Fibroblast of mammary gland (primary cell): ENCODE measurements around the gene AMIGO3.

ENCODE experiments used
- DNase-seq: peaks from one replicate; pipeline ENCODE4 v3.0.0-alpha.2; 2010; ENCODE audit warnings: low read depth
- H3K4me3 ChIP-seq: 2 replicates; pipeline ENCODE4 v1.5.1; 2011; ENCODE audit warnings: low read depth, mild to moderate bottlenecking, low read length, moderate library complexity; ENCODE audit not compliant: control insufficient read depth
- TF ChIP-seq, protein P1 (sequence below): conservative IDR thresholded peaks from 2 replicates; pipeline ENCODE4 v1.5.1; 2011; ENCODE audit warnings: low read depth, low read length, inconsistent platforms; ENCODE audit not compliant: control insufficient read depth, insufficient read depth

AMIGO3 gene

GRCh38 chr3:49703956-49704355 is 15.5 kb downstream of the AMIGO3 start:
- no peak overlapping the region for H3K4me3 ChIP-seq
- TF ChIP-seq, protein P1, sequence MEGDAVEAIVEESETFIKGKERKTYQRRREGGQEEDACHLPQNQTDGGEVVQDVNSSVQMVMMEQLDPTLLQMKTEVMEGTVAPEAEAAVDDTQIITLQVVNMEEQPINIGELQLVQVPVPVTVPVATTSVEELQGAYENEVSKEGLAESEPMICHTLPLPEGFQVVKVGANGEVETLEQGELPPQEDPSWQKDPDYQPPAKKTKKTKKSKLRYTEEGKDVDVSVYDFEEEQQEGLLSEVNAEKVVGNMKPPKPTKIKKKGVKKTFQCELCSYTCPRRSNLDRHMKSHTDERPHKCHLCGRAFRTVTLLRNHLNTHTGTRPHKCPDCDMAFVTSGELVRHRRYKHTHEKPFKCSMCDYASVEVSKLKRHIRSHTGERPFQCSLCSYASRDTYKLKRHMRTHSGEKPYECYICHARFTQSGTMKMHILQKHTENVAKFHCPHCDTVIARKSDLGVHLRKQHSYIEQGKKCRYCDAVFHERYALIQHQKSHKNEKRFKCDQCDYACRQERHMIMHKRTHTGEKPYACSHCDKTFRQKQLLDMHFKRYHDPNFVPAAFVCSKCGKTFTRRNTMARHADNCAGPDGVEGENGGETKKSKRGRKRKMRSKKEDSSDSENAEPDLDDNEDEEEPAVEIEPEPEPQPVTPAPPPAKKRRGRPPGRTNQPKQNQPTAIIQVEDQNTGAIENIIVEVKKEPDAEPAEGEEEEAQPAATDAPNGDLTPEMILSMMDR = no peak
- no peak for DNase-seq

GRCh38 chr3:49703443-49703927 is 16.0 kb downstream of the AMIGO3 start:
- TF ChIP-seq, protein P1 = peak; percentile 82
- peak; percentile 64 for DNase-seq
- H3K4me3 ChIP-seq = no peak overlapping the region

- no peak for DNase-seq
- TF ChIP-seq, protein P1 = no peak
- H3K4me3 ChIP-seq = no peak overlapping the region
Observed at GRCh38 chr3:49702672-49703071, 16.8 kb downstream of the AMIGO3 start.

DNA sequence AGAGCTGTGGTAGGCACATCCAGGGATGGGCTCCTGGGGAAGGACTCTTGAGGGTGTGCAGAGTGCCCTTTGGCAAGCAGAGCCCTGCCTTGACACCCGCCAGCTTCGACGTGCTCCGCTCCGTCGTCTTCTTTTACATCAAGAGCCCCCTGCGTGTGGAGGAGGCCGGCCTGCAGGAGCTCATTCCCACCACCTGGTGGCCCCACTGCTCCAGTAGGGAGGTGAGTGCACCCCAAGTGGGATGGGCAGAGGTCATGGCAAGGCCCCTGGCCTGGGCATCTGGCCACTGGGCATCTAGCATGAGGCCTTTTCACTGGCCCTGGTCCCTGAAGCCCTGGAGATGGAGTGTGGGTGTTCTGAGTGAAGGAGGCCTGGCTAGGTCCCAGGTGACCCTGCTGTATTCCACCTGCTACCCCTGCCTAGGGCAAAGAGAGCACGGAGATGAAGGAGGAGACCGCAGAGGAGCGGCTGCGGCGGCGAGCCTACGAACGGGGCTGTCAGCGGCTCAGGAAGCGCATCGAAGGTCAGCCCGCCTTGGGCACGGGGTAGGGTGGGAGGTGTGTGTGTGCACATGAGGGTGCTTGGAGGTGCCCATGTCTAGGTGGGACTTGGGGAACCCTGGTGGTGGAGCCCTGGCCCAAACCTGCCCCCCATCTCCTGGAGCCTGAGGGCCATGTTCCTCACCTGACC is 18.0 kb downstream of the AMIGO3 start:
- H3K4me3 ChIP-seq = no peak overlapping the region
- TF ChIP-seq, protein P1 = peak; percentile 46
- DNase-seq = no peak

- no peak overlapping the region for H3K4me3 ChIP-seq
- TF ChIP-seq, protein P1 = no peak
- DNase-seq = no peak
Observed at GRCh38 chr3:49700453-49701128, 18.9 kb downstream of the AMIGO3 start.

GRCh38 chr3:49700014-49700413 is 19.5 kb downstream of the AMIGO3 start:
- TF ChIP-seq, protein P1 = no peak
- H3K4me3 ChIP-seq = no peak overlapping the region
- no peak for DNase-seq
